ENCODE measurements around the gene IRF7. TPM values are rescaled to one million over a fixed set of nuclear protein-coding genes. Genes with fewer than 3 reads are reported as not detected.

The IRF7 gene
- total and polyA plus RNA-seq, 4 donors = 15.7 to 62.4 (median 37.0) TPM

- TF ChIP-seq HNF4G (IDR thresholded peaks at IDR 0.05) (peak; percentile 90), JUND (IDR thresholded peaks at IDR 0.05) (peak in 1 of 2 donors; percentile 68), SP1 (IDR thresholded peaks at IDR 0.05) (peak; percentile 67), FOXA1 (IDR thresholded peaks at IDR 0.05) (no peak)
These were observed 37.3 kb downstream of the IRF7 start (continued) for GRCh38 chr11:578276-579035.

GRCh38 chr11:577611-577894 is 38.2 kb downstream of the IRF7 start:
- DNase-seq (ENCODE audit: low spot score) = no peak
- H3K9me3 ChIP-seq (ENCODE audit: control insufficient read depth in 4 of 4, low read length in 3 of 4) = no peaks in the 10 kb centered on the region
- 43% methylated on average over 6 of the region's 6 CpGs for WGBS
- H3K4me1 ChIP-seq (ENCODE audit: control insufficient read depth in 4 of 4, insufficient read depth in 4 of 4, low read length in 3 of 4) = peaks cover 23 to 68% (median 56%) of the 10 kb centered on the region in 4 donors
- no peak for TF ChIP-seq YY1 (IDR thresholded peaks at IDR 0.05)
- no peak for TF ChIP-seq NR2F2 (IDR thresholded peaks at IDR 0.05)
- no peak for TF ChIP-seq MAX (IDR thresholded peaks at IDR 0.05)
- no peak for TF ChIP-seq ZBTB33 (IDR thresholded peaks at IDR 0.05)
- TF ChIP-seq JUND (IDR thresholded peaks at IDR 0.05) = no peak
- TF ChIP-seq TAF1 (conservative IDR thresholded peaks at IDR 0.05) = no peak
- TF ChIP-seq RXRA (IDR thresholded peaks at IDR 0.05) = no peak
- no peak for TF ChIP-seq REST (IDR thresholded peaks at IDR 0.05)
- no peak for TF ChIP-seq HNF4A (conservative IDR thresholded peaks at IDR 0.05)
- no peak for TF ChIP-seq HNF4G (IDR thresholded peaks at IDR 0.05)
- TF ChIP-seq GABPA (IDR thresholded peaks at IDR 0.05 in 1 of 2, conservative IDR thresholded peaks at IDR 0.05 in 1 of 2) = no peak
- TF ChIP-seq SP1 (IDR thresholded peaks at IDR 0.05) = no peak
- no peak for TF ChIP-seq ATF3 (IDR thresholded peaks at IDR 0.05)
- TF ChIP-seq EGR1 (IDR thresholded peaks at IDR 0.05; ENCODE audit: low read depth in 2 of 2) = no peak
- no peak for TF ChIP-seq FOXA2 (IDR thresholded peaks at IDR 0.05)
- no peak for TF ChIP-seq RAD21 (IDR thresholded peaks at IDR 0.05)
- no peak for TF ChIP-seq FOXA1 (IDR thresholded peaks at IDR 0.05)
- peaks cover 0 to 5% (median 2%) of the 10 kb centered on the region in 4 donors for H3K36me3 ChIP-seq (ENCODE audit: control insufficient read depth in 4 of 4, insufficient read depth in 3 of 4, low read depth in 1 of 4, low read length in 3 of 4)
- no peaks in the 10 kb centered on the region for H3K27me3 ChIP-seq (ENCODE audit: control insufficient read depth in 4 of 4, insufficient read depth in 4 of 4, low read length in 3 of 4)
- H3K9ac ChIP-seq (ENCODE audit: low read depth in 1 of 2, low read length in 2 of 2) = peak overlapping the region; percentile 81 to 85
- H3K27ac ChIP-seq (ENCODE audit: low read depth in 1 of 2, low read length in 2 of 2) = peak overlapping the region; percentile 72 to 73
- peak overlapping the region; percentile 86 to 98 (median 87) for H3K4me3 ChIP-seq (ENCODE audit: low read depth in 1 of 3, low read length in 3 of 3)

All from liver (tissue), 9 donors.